SK-N-SH (cell line): ENCODE measurements around the gene LETM1. TPM values are rescaled to one million over a fixed set of nuclear protein-coding genes. Genes with fewer than 3 reads are reported as not detected.

Source experiments
- CTCF ChIA-PET: fragments of 300-600, 350-600 bp; formaldehyde crosslinking; extraction: SDS; loops from one replicate; lab custom pipeline; 2021; lab: Yijun Ruan, JAX
- POLR2A ChIA-PET: fragments of 350-600 bp; sonication (Branson Sonifier 250); formaldehyde crosslinking; extraction: SDS; loops from one replicate; lab custom pipeline; 2020; ENCODE audit warnings: antibody characterized with exemption, inconsistent platforms; lab: Yijun Ruan, JAX
- DNase-seq: peaks from one replicate; pipeline ENCODE4 v3.0.0; 2012
- H2AFZ ChIP-seq: fragments of 200-600 bp; sonication (generic); 2 replicates; pipeline ENCODE4 v1.8.1; 2016; ENCODE audit warnings: antibody characterized with exemption, mild to moderate bottlenecking, low read depth
- H3F3A ChIP-seq: fragments of 200-600 bp; sonication (generic); replicated peaks from 2 replicates; pipeline ENCODE3; 2016; ENCODE audit warnings: antibody characterized with exemption, mild to moderate bottlenecking; ENCODE audit not compliant: insufficient read depth
- H3K27ac ChIP-seq, 2 experiments: fragments of 200-500 bp in 1 of 2; fragments of 200-600 bp in 1 of 2; sonication (Bioruptor generic) in 1 of 2; sonication (generic), shearing (Covaris generic) in 1 of 2; 2 replicates each; pipeline versions ENCODE4 v1.5.1 to v1.6.1; 2014 to 2016; ENCODE audit warnings: low read depth in 2 of 2, inconsistent platforms in 1 of 2, low read length in 1 of 2, mild to moderate bottlenecking in 1 of 2, mixed read lengths in 1 of 2
- H3K27me3 ChIP-seq: fragments of 200-600 bp; sonication (generic), shearing (Covaris generic); 2 replicates; pipeline ENCODE4 v1.6.1; 2016; ENCODE audit warnings: mixed run types; ENCODE audit not compliant: insufficient read depth
- H3K36me3 ChIP-seq, 2 experiments: fragments of 200-500 bp in 1 of 2; fragments of 200-600 bp in 1 of 2; sonication (Bioruptor generic) in 1 of 2; sonication (generic) in 1 of 2; replicated peaks in 1 of 2; 2 replicates each; pipeline versions ENCODE3 to v1.5.1; 2014 to 2016; ENCODE audit warnings: low read length in 1 of 2, mild to moderate bottlenecking in 1 of 2; ENCODE audit not compliant: insufficient read depth in 2 of 2, control insufficient read depth in 1 of 2
- H3K4me1 ChIP-seq, 2 experiments: fragments of 200-500 bp in 1 of 2; fragments of 200-600 bp in 1 of 2; sonication (Bioruptor generic) in 1 of 2; sonication (generic), shearing (Covaris generic) in 1 of 2; 2 replicates each; pipeline versions ENCODE4 v1.5.1 to v1.6.1; 2014 to 2016; ENCODE audit warnings: low read depth in 1 of 2, low read length in 1 of 2, mixed run types in 1 of 2; ENCODE audit not compliant: insufficient read depth in 2 of 2, control insufficient read depth in 1 of 2
- H3K4me2 ChIP-seq: fragments of 200-600 bp; sonication (generic), shearing (Covaris generic); 2 replicates; pipeline ENCODE4 v1.6.1; 2017; ENCODE audit warnings: mixed run types
- H3K4me3 ChIP-seq, 2 experiments: fragments of 200-500 bp in 1 of 2; fragments of 200-600 bp in 1 of 2; sonication (Bioruptor generic) in 1 of 2; sonication (generic), shearing (Covaris generic) in 1 of 2; 2 replicates each; pipeline versions ENCODE4 v1.5.1 to v1.8.1; 2014 to 2016; ENCODE audit warnings: low read depth in 2 of 2, inconsistent platforms in 1 of 2, low read length in 1 of 2, mild to moderate bottlenecking in 1 of 2, mixed read lengths in 1 of 2, moderate library complexity in 1 of 2
- H3K79me2 ChIP-seq: fragments of 200-600 bp; sonication (generic); 2 replicates; pipeline ENCODE4 v1.8.1; 2017; ENCODE audit warnings: mild to moderate bottlenecking; ENCODE audit not compliant: insufficient read depth
- H3K9ac ChIP-seq: fragments of 200-600 bp; sonication (generic); 2 replicates; pipeline ENCODE4 v1.6.1; 2017; ENCODE audit warnings: mixed run types
- H3K9me2 ChIP-seq: fragments of 200-600 bp; sonication (generic); 2 replicates; pipeline ENCODE4 v1.6.1; 2017; ENCODE audit warnings: mixed run types
- H3K9me3 ChIP-seq: fragments of 200-600 bp; sonication (generic); 2 replicates; pipeline ENCODE4 v1.6.1; 2017; ENCODE audit warnings: mixed run types, mild to moderate bottlenecking, moderate library complexity
- H4K20me1 ChIP-seq: fragments of 200-600 bp; sonication (generic); 2 replicates; pipeline ENCODE4 v1.6.1; 2017; ENCODE audit warnings: mild to moderate bottlenecking, mixed run types; ENCODE audit not compliant: insufficient read depth
- CHD2 ChIP-seq: fragments of 150-350 bp; IDR thresholded peaks from 2 replicates; pipeline ENCODE4 v1.6.1; 2018; ENCODE audit warnings: low read length; ENCODE audit not compliant: partially characterized antibody
- CTCF ChIP-seq: fragments of 200-600 bp; sonication (generic); IDR thresholded peaks from 2 replicates; pipeline ENCODE4 v1.6.1; 2017; ENCODE audit warnings: antibody characterized with exemption, mild to moderate bottlenecking, moderate library complexity
- ELF1 ChIP-seq: IDR thresholded peaks from 2 replicates; pipeline ENCODE4 v1.4.0; 2012
- EP300 ChIP-seq, 2 experiments: IDR thresholded peaks; 2 replicates each; pipeline versions ENCODE4 v1.4.0 to v1.6.1; 2012; ENCODE audit warnings: borderline replicate concordance in 1 of 2, low read depth in 1 of 2, low read length in 1 of 2
- EZH2phosphoT487 ChIP-seq: fragments of 200-600 bp; sonication (generic); IDR thresholded peaks from 2 replicates; pipeline ENCODE4 v1.6.1; 2017; ENCODE audit warnings: low read depth, mixed run types, mild to moderate bottlenecking, antibody characterized with exemption, moderate library complexity, borderline replicate concordance
- FOSL2 ChIP-seq: IDR thresholded peaks from 2 replicates; pipeline ENCODE4 v1.4.0; 2012; ENCODE audit warnings: low read depth, mild to moderate bottlenecking, moderate library complexity, borderline replicate concordance
- GABPA ChIP-seq: IDR thresholded peaks from 2 replicates; pipeline ENCODE4 v1.4.0; 2012; ENCODE audit warnings: low read depth, mild to moderate bottlenecking
- JUND ChIP-seq: IDR thresholded peaks from 2 replicates; pipeline ENCODE4 v1.4.0; 2012
- MXI1 ChIP-seq: IDR thresholded peaks from 2 replicates; pipeline ENCODE4 v1.6.1; 2012; ENCODE audit warnings: mild to moderate bottlenecking, low read depth, low read length, improper control_type of control experiment
- RCOR1 ChIP-seq: fragments of 150-350 bp; IDR thresholded peaks from 2 replicates; pipeline ENCODE4 v1.6.1; 2017; ENCODE audit warnings: antibody characterized with exemption, low read length
- SIN3A ChIP-seq: IDR thresholded peaks from 2 replicates; pipeline ENCODE4 v1.6.1; 2012; ENCODE audit warnings: low read depth, mild to moderate bottlenecking, low read length, moderate library complexity, borderline replicate concordance
- SMC3 ChIP-seq: IDR thresholded peaks from 2 replicates; pipeline ENCODE4 v1.6.1; 2012; ENCODE audit warnings: low read depth, low read length, improper control_type of control experiment
- TAF1 ChIP-seq: IDR thresholded peaks from 2 replicates; pipeline ENCODE4 v1.6.1; 2012; ENCODE audit warnings: low read depth, mild to moderate bottlenecking, low read length, moderate library complexity, borderline replicate concordance
- TCF12 ChIP-seq: IDR thresholded peaks from 2 replicates; pipeline ENCODE4 v1.4.0; 2012
- USF2 ChIP-seq: fragments of 150-350 bp; IDR thresholded peaks from 2 replicates; pipeline ENCODE4 v1.6.1; 2017; ENCODE audit warnings: antibody characterized with exemption, low read length, low read depth, borderline replicate concordance
- ZBTB33 ChIP-seq: IDR thresholded peaks from 2 replicates; pipeline ENCODE4 v1.4.0; 2012; ENCODE audit warnings: low read depth, borderline replicate concordance
- WGBS: methylation state at CpG from one replicate; pipeline ENCODE4 v1.1.6; 2017; ENCODE audit warnings: low lambda C conversion rate; 5-methylcytosine and 5-hydroxymethylcytosine counted together
- polyA plus RNA-seq, 3 experiments: library from polyadenylated mRNA; depleted of rRNA; stranded (reverse); fragments of >200 nt; gene quantifications; 2 replicates each; pipeline ENCODE4 v1.2.3, GENCODE V29; 2012

The LETM1 gene
- polyA plus RNA-seq, 1 of the 3 experiments (the other 2 are of a cell fraction): 25.8 TPM

GRCh38 chr4:1899149-1900086 is 43.5 kb upstream of the LETM1 start (continued):
- TF ChIP-seq TCF12: no peak

GRCh38 chr4:1898681-1899080 is 42.7 kb upstream of the LETM1 start:
- Histone ChIP-seq H2AFZ (no peak overlapping the region), H3K4me2 (peak overlapping the region; percentile 8; the same call in 1 of the 2 replicates), H3K27ac (peak overlapping the region in 1 of 2 experiments; percentile 48; a peak in 1 of 4 replicates), H3K27me3 (no peaks in the 10 kb centered on the region), H3F3A (peaks cover 18% of the 10 kb centered on the region), H3K9me3 (no peaks in the 10 kb centered on the region), H4K20me1 (peaks cover 84% of the 10 kb centered on the region), H3K4me3 (no peak overlapping the region; a peak in 1 of 4 replicates), H3K79me2 (peaks cover 100% of the 10 kb centered on the region), H3K36me3 (peaks cover 23% of the 10 kb centered on the region in 2 experiments), H3K9ac (no peak overlapping the region), H3K4me1 (peaks cover 0 to 7% of the 10 kb centered on the region in 2 experiments; a peak in 1 of 4 replicates), H3K9me2 (no peaks in the 10 kb centered on the region)
- 96% methylated on average over 1 of the region's 1 CpG for WGBS
- ChIA-PET POLR2A (no interaction called here), CTCF (interaction anchor here (0.7 to 9.0 kb wide), 36 partner anchors 8 to 205 kb away, joined by 3 to 104 read pairs (median 8); partner anchors contain the start of genes LETM1, NSD2 and SLBP)
- TF ChIP-seq FOSL2: no peak
- no peak for TF ChIP-seq USF2
- no peak for TF ChIP-seq EP300 (IDR thresholded peaks at IDR 0.05; ENCODE audit: borderline replicate concordance in 1 of 2, low read depth in 1 of 2, low read length in 1 of 2)
- no peak for TF ChIP-seq SIN3A
- no peak for TF ChIP-seq TAF1
- TF ChIP-seq MXI1: no peak
- no peak for TF ChIP-seq CTCF
- no peak for TF ChIP-seq SMC3
- TF ChIP-seq EZH2phosphoT487: no peak
- no peak for TF ChIP-seq RCOR1
- TF ChIP-seq ELF1: no peak
- TF ChIP-seq GABPA: no peak
- no peak for TF ChIP-seq JUND
- TF ChIP-seq CHD2: no peak
- TF ChIP-seq ZBTB33: no peak
- DNase-seq: no peak
